MCF 10A (cell line): ENCODE results near the gene TULP4. TPM values are rescaled to one million over a fixed set of nuclear protein-coding genes. Genes with fewer than 3 reads are reported as not detected.
"Not testable (repeated sequence)": the region's sequence is repeated elsewhere in the genome, so short reads cannot be mapped to it uniquely, and the experiment has no call there.

Experiments
- BruUV-seq: library from RNA; stranded (reverse); fragments of 400-500 nt; replicated peaks from 2 replicates; lab custom pipeline; 2021; lab: Mats Ljungman, UMichigan
- CTCF ChIA-PET: fragments of 300-600 bp; sonication (Branson Sonifier 250); formaldehyde crosslinking; extraction: SDS; loops from one replicate; lab custom pipeline; 2021; ENCODE audit warnings: antibody characterized with exemption, inconsistent platforms; lab: Yijun Ruan, JAX
- POLR2A ChIA-PET: fragments of 300-600, 350-650 bp; sonication (Branson Sonifier 250); formaldehyde crosslinking; extraction: SDS; loops from one replicate; lab custom pipeline; 2020; ENCODE audit warnings: antibody characterized with exemption, inconsistent platforms; lab: Yijun Ruan, JAX
- DNase-seq: peaks from one replicate; pipeline ENCODE4 v3.0.0-alpha.2; 2018; ENCODE audit not compliant: unreplicated experiment
- H3K27ac Mint-ChIP-seq: one replicate; pipeline ENCODE4 v1.8.0; 2022; ENCODE audit warnings: mild to moderate bottlenecking, low read depth, mixed read lengths; ENCODE audit not compliant: unreplicated experiment
- H3K27me3 Mint-ChIP-seq: one replicate; pipeline ENCODE4 v1.8.0; 2022; ENCODE audit warnings: mixed read lengths; ENCODE audit not compliant: insufficient read depth, unreplicated experiment
- H3K36me3 Mint-ChIP-seq: one replicate; pipeline ENCODE4 v1.8.0; 2022; ENCODE audit warnings: mild to moderate bottlenecking, moderate library complexity, mixed read lengths; ENCODE audit not compliant: insufficient read depth, unreplicated experiment
- H3K4me1 Mint-ChIP-seq: one replicate; pipeline ENCODE4 v1.8.0; 2022; ENCODE audit warnings: mixed read lengths; ENCODE audit not compliant: insufficient read depth, unreplicated experiment
- H3K4me3 Mint-ChIP-seq: one replicate; pipeline ENCODE4 v1.8.0; 2022; ENCODE audit warnings: mild to moderate bottlenecking, moderate library complexity, mixed read lengths; ENCODE audit not compliant: unreplicated experiment
- H3K9me3 Mint-ChIP-seq: one replicate; pipeline ENCODE4 v1.8.0; 2022; ENCODE audit warnings: mixed read lengths; ENCODE audit not compliant: unreplicated experiment
- intact Hi-C: fragments of 100-400 bp; cut with micrococcal nuclease; formaldehyde crosslinking; loops from 2 replicates; pipeline ENCODE4 v1.14.1; 2022
- total RNA-seq: library from RNA; stranded (reverse); gene quantifications from 2 replicates; pipeline ENCODE4 v1.2.3, GENCODE V29; 2022
- TF ChIP-seq, protein P1 (sequence below): fragments of 200-600 bp; IDR thresholded peaks from one replicate; pipeline ENCODE4 v1.8.0; 2022; ENCODE audit warnings: antibody characterized with exemption, mild to moderate bottlenecking; ENCODE audit not compliant: unreplicated experiment

Gene TULP4
- total RNA-seq, 1 experiment from 2014 or later = 64.2 TPM

DNA sequence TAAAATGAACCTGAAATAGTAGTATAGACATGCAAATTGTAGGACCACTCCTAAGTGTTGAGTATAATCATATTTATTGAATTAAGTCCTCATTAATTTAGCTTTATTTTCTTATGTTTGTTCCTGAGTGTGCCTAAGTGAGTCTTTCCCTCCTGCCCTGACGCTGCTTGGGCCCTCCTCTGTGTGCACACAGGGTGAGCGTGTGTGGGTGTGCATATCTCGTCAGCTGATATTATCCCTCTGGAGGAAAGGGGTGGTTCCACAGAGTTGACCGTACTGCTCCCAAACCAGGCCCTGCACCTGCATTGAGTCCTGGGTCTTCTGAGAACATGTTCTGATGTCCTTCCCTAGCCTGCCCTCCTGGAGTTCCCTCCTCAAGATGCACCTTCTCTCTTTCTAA, 28.0 kb downstream of the TULP4 start:
- intact Hi-C loops = no loop called here

DNA sequence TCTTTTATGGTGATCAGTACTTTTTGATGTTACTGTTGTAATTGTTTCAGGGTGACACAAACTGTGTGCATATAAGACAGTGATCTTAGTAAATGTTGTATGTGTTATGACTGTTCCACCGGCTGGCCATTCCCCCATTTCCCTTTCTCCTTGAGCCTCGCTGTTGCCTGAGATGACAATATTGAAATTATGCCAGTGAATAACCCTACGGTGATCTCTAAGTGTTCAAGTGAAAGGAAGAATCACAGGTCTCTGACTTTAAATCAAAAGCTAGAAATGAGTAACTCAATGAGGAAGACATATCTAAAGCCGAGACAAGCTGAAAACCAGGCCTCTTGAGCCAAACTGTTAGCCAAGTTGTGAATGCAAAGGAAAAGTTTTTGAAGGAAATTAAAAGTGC, 32.3 kb downstream of the TULP4 start:
- TF ChIP-seq, protein P1, sequence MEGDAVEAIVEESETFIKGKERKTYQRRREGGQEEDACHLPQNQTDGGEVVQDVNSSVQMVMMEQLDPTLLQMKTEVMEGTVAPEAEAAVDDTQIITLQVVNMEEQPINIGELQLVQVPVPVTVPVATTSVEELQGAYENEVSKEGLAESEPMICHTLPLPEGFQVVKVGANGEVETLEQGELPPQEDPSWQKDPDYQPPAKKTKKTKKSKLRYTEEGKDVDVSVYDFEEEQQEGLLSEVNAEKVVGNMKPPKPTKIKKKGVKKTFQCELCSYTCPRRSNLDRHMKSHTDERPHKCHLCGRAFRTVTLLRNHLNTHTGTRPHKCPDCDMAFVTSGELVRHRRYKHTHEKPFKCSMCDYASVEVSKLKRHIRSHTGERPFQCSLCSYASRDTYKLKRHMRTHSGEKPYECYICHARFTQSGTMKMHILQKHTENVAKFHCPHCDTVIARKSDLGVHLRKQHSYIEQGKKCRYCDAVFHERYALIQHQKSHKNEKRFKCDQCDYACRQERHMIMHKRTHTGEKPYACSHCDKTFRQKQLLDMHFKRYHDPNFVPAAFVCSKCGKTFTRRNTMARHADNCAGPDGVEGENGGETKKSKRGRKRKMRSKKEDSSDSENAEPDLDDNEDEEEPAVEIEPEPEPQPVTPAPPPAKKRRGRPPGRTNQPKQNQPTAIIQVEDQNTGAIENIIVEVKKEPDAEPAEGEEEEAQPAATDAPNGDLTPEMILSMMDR = no peak
- DNase-seq = no peak
- Mint-ChIP-seq H3K9me3 (peaks cover 7% of the 10 kb centered on the region), H3K4me1 (no peaks in the 10 kb centered on the region), H3K27ac (no peak overlapping the region), H3K27me3 (no peaks in the 10 kb centered on the region), H3K4me3 (no peak overlapping the region), H3K36me3 (peaks cover 9% of the 10 kb centered on the region)
- intact Hi-C loops = no loop called here
- BruUV-seq = no TSS peak
- ChIA-PET CTCF (interaction anchor here (0.6 kb wide), 1 partner anchor 257 kb away, joined by 3 read pairs; no protein-coding TSS in a partner anchor), POLR2A (no interaction called here)

More for the DNA sequence above, 28.0 kb downstream of the TULP4 start:
- DNase-seq = no peak
- Mint-ChIP-seq H3K4me1 (peaks cover 5% of the 10 kb centered on the region), H3K9me3 (peaks cover 3% of the 10 kb centered on the region), H3K4me3 (no peak overlapping the region), H3K27me3 (no peaks in the 10 kb centered on the region), H3K27ac (no peak overlapping the region), H3K36me3 (peaks cover 29% of the 10 kb centered on the region)
- CTCF ChIA-PET = interaction anchor here (1.0 kb wide), 1 partner anchor 268 kb away, joined by 3 read pairs; no protein-coding TSS in a partner anchor
- TF ChIP-seq, protein P1 = no peak
- POLR2A ChIA-PET = interaction anchor here (1.1 kb wide), 1 partner anchor 21 kb away, joined by 3 read pairs; no protein-coding TSS in a partner anchor
- BruUV-seq = no TSS peak

DNA sequence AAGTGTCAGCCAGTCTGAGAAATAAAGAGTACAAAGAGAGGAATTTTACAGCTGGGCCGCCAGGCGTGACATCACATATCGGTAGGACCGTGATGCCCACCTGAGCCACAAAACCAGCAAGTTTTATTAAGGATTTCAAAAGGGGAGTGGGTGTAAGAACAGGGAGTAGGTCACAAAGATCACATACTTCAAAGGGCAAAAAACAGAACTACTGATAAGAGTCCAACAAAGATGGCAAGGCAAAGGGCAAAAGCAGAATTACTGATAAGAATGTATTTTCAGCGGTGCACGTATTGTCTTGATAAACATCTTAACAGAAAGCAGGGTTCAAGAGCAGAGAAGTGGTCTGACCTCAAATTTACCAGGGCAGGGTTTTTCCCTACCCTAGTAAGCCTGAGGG, 33.2 kb downstream of the TULP4 start:
- POLR2A ChIA-PET = interaction anchor here (0.6 kb wide), 1 partner anchor 39 kb away, joined by 3 read pairs; no protein-coding TSS in a partner anchor
- H3K36me3 Mint-ChIP-seq, CTCF ChIA-PET: not testable (repeated sequence)

DNA sequence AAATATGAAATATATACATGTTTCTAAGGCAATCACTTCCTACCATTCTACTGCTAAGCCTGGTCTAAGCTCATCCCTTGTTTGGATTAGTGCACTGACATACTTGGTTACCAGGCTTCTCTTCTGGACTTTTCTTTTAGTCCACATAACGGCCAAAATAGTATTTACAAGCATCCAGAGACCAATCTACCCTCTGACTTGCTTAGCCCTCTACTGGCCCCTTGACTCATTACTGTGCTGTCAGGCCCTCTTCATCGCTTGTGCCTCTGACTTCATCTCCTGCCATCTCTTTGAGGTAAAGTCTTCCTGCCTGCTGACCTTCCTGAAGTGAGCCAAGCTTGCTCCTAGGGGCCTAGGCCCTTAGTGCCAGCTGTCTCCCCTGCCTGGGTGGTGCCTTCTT, 35.1 kb downstream of the TULP4 start:
- H3K4me3 Mint-ChIP-seq = no peak overlapping the region
- H3K4me1 Mint-ChIP-seq = no peaks in the 10 kb centered on the region
- intact Hi-C loops = no loop called here
- ChIA-PET POLR2A (no interaction called here), CTCF (no interaction called here)
- no peak for DNase-seq
- no peak overlapping the region for H3K27ac Mint-ChIP-seq
- H3K27me3 Mint-ChIP-seq = no peaks in the 10 kb centered on the region
- TF ChIP-seq, protein P1 = no peak
- BruUV-seq = no TSS peak
- H3K9me3 Mint-ChIP-seq = peaks cover 7% of the 10 kb centered on the region
- H3K36me3 Mint-ChIP-seq = peaks cover 9% of the 10 kb centered on the region

More for the DNA sequence above, 33.2 kb downstream of the TULP4 start:
- intact Hi-C loops, H3K4me3 Mint-ChIP-seq, BruUV-seq, H3K27me3 Mint-ChIP-seq, H3K9me3 Mint-ChIP-seq, H3K4me1 Mint-ChIP-seq, DNase-seq, H3K27ac Mint-ChIP-seq: not testable (repeated sequence)

DNA sequence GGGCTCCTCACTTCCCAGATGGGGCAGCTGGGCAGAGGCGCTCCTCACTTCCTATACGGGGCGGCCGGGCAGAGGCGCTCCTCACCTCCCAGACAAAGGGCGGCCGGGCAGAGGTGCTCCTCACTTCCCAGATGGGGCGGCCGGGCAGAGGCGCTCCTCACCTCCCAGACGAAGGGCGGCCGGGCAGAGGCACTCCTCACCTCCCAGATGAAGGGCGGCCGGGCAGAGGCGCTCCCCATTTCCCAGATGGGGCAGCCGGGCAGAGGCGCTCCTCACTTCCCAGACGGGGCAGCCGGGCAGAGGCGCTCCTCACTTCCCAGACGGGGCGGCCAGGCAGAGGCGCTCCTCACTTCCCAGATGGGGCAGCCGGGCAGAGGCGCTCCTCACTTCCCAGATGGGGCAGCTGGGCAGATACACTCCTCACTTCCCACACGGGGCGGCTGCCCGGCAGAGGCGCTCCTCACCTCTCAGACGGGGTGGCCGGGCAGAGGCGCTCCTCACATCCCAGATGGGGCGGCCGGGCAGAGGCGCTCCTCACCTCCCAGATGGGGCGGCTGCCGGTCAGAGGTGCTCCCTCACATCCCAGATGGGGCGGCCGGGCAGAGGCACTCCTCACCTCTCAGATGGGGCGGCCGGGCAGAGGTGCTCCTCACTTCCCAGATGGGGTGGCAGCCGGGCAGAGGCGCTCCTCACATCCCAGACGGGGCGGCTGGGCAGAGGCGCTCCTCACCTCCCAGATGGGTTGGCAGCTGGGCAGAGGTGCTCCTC, 36.7 kb downstream of the TULP4 start:
- DNase-seq, H3K4me1 Mint-ChIP-seq, POLR2A ChIA-PET, H3K9me3 Mint-ChIP-seq, H3K4me3 Mint-ChIP-seq, CTCF ChIA-PET, H3K27me3 Mint-ChIP-seq, H3K36me3 Mint-ChIP-seq, intact Hi-C loops, H3K27ac Mint-ChIP-seq, BruUV-seq: not testable (repeated sequence)

DNA sequence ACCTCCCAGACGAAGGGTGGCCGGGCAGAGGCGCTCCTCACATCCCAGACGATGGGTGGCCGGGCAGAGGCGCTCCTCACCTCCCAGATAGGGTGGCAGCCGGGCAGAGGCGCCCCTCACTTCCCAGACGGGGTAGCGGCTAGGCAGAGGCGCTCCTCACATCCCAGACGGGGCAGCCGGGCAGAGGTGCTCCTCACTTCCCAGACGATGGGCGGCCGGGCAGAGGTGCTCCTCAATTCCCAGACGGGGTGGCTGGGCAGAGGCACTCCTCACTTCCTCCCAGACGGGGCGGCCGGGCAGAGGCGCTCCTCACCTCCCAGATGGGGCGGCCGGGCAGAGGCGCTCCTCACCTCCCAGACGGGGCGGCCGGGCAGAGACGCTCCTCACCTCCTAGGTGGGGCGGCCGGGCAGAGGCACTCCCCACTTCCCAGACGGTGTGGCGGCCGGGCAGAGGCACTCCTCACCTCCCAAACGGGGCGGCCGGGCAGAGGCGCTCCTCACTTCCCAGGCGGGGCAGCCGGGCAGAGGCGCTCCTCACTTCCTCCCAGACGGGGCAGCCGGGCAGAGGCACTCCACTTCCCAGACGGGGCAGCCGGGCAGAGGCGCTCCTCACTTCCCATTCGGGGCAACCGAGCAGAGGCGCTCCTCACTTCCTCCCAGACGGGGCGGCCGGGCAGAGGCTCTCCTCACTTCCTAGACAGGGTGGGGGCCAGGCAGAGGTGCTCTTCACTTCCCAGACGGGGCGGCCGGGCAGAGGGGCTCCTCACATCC, 37.4 kb downstream of the TULP4 start:
- CTCF ChIA-PET, POLR2A ChIA-PET, H3K36me3 Mint-ChIP-seq, BruUV-seq, intact Hi-C loops, H3K27me3 Mint-ChIP-seq, DNase-seq, H3K9me3 Mint-ChIP-seq, H3K27ac Mint-ChIP-seq, H3K4me3 Mint-ChIP-seq: not testable (repeated sequence)
- H3K4me1 Mint-ChIP-seq = peaks cover 10% of the 10 kb centered on the region
